Loucy (cell line): ENCODE data around the gene B4GALNT1.
"Not testable (repeated sequence)": the region's sequence is repeated elsewhere in the genome, so short reads cannot be mapped to it uniquely, and the experiment has no call there.

ENCODE experiments used
- H2AFZ ChIP-seq: fragments of 200-600 bp; sonication (generic); 2 replicates; pipeline ENCODE4 v1.6.0; 2016; ENCODE audit warnings: antibody characterized with exemption, mild to moderate bottlenecking, low read length, moderate library complexity
- H3F3A ChIP-seq: fragments of 200-600 bp; 2 replicates; pipeline ENCODE4 v1.6.0; 2016; ENCODE audit warnings: antibody characterized with exemption, low read depth, mild to moderate bottlenecking
- H3K27me3 ChIP-seq: fragments of 200-600 bp; sonication (generic); 2 replicates; pipeline ENCODE4 v1.6.1; 2014; ENCODE audit warnings: low read length, mild to moderate bottlenecking; ENCODE audit not compliant: insufficient read depth, poor library complexity, severe bottlenecking
- H3K36me3 ChIP-seq: fragments of 200-600 bp; sonication (generic); 2 replicates; pipeline ENCODE4 v1.6.1; 2016; ENCODE audit warnings: low read length; ENCODE audit not compliant: insufficient read depth
- H3K4me1 ChIP-seq: fragments of 200-600 bp; sonication (generic); 2 replicates; pipeline ENCODE4 v1.5.1; 2014; ENCODE audit warnings: low read length, mild to moderate bottlenecking; ENCODE audit not compliant: insufficient read depth, poor library complexity, severe bottlenecking
- H3K4me2 ChIP-seq: fragments of 200-600 bp; sonication (generic); 2 replicates; pipeline ENCODE4 v1.6.0; 2014; ENCODE audit warnings: antibody characterized with exemption, low read length, low read depth, mild to moderate bottlenecking; ENCODE audit not compliant: poor library complexity, severe bottlenecking
- H3K4me3 ChIP-seq: fragments of 200-600 bp; sonication (generic); 2 replicates; pipeline ENCODE4 v1.5.1; 2014; ENCODE audit warnings: low read length, mild to moderate bottlenecking, mixed read lengths; ENCODE audit not compliant: poor library complexity, severe bottlenecking
- H3K79me2 ChIP-seq: fragments of 200-600 bp; sonication (generic); 2 replicates; pipeline ENCODE4 v1.6.1; 2014; ENCODE audit warnings: low read length; ENCODE audit not compliant: insufficient read depth
- H3K9ac ChIP-seq: fragments of 200-600 bp; sonication (generic); 2 replicates; pipeline ENCODE4 v1.6.0; 2014; ENCODE audit warnings: mild to moderate bottlenecking, low read depth, low read length, moderate library complexity; ENCODE audit not compliant: poor library complexity, severe bottlenecking
- H3K9me2 ChIP-seq: fragments of 200-600 bp; sonication (generic); replicated peaks from 2 replicates; pipeline ENCODE4 v1.6.1; 2016; ENCODE audit warnings: low read depth, low read length, mixed read lengths
- H3K9me3 ChIP-seq: fragments of 200-600 bp; sonication (generic); 2 replicates; pipeline ENCODE4 v1.6.1; 2014; ENCODE audit warnings: mild to moderate bottlenecking, antibody characterized with exemption, low read length, low read depth; ENCODE audit not compliant: insufficient read depth
- H4K20me1 ChIP-seq: fragments of 200-600 bp; sonication (generic); 2 replicates; pipeline ENCODE4 v1.6.0; 2014; ENCODE audit warnings: antibody characterized with exemption, low read length, mild to moderate bottlenecking; ENCODE audit not compliant: insufficient read depth, poor library complexity, severe bottlenecking
- EZH2phosphoT487 ChIP-seq: fragments of 200-600 bp; IDR thresholded peaks from 2 replicates; pipeline ENCODE4 v1.6.1; 2018; ENCODE audit warnings: antibody characterized with exemption, mild to moderate bottlenecking, moderate library complexity, borderline replicate concordance
- TF ChIP-seq, protein P1 (sequence below): fragments of 200-600 bp; sonication (generic); conservative IDR thresholded peaks from 2 replicates; pipeline ENCODE4 v1.5.1; 2014; ENCODE audit warnings: mild to moderate bottlenecking, antibody characterized with exemption, low read length

B4GALNT1 gene

GRCh38 chr12:57590864-57591781 lies 41.9 kb downstream of the B4GALNT1 start, which contains the start of gene PIP4K2C:
TSS of gene PIP4K2C (plus strand) at chr12:57591192. CDS start at chr12:57591290, 98 bp downstream.
- no peaks in the 10 kb centered on the region for H3F3A ChIP-seq
- H3K9me3 ChIP-seq = no peaks in the 10 kb centered on the region
- no peak for TF ChIP-seq EZH2phosphoT487
- TF ChIP-seq, protein P1, sequence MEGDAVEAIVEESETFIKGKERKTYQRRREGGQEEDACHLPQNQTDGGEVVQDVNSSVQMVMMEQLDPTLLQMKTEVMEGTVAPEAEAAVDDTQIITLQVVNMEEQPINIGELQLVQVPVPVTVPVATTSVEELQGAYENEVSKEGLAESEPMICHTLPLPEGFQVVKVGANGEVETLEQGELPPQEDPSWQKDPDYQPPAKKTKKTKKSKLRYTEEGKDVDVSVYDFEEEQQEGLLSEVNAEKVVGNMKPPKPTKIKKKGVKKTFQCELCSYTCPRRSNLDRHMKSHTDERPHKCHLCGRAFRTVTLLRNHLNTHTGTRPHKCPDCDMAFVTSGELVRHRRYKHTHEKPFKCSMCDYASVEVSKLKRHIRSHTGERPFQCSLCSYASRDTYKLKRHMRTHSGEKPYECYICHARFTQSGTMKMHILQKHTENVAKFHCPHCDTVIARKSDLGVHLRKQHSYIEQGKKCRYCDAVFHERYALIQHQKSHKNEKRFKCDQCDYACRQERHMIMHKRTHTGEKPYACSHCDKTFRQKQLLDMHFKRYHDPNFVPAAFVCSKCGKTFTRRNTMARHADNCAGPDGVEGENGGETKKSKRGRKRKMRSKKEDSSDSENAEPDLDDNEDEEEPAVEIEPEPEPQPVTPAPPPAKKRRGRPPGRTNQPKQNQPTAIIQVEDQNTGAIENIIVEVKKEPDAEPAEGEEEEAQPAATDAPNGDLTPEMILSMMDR = no peak
- H3K27me3 ChIP-seq = no peaks in the 10 kb centered on the region
- H3K4me1 ChIP-seq = peaks cover 22% of the 10 kb centered on the region
- peak within 1 kb of the TSS; percentile 95 for H2AFZ ChIP-seq
- H4K20me1 ChIP-seq = no peaks in the 10 kb centered on the region
- peak within 1 kb of the TSS; percentile 87 for H3K4me3 ChIP-seq
- H3K36me3 ChIP-seq = peaks cover 5% of the 10 kb centered on the region; the same call in 1 of the 2 replicates
- H3K9me2 ChIP-seq = no peaks in the 10 kb centered on the region
- H3K9ac ChIP-seq = peak within 1 kb of the TSS; percentile 74
- H3K79me2 ChIP-seq = peaks cover 33% of the 10 kb centered on the region; the same call in 1 of the 2 replicates
- H3K4me2 ChIP-seq = peak within 1 kb of the TSS; percentile 98

DNA sequence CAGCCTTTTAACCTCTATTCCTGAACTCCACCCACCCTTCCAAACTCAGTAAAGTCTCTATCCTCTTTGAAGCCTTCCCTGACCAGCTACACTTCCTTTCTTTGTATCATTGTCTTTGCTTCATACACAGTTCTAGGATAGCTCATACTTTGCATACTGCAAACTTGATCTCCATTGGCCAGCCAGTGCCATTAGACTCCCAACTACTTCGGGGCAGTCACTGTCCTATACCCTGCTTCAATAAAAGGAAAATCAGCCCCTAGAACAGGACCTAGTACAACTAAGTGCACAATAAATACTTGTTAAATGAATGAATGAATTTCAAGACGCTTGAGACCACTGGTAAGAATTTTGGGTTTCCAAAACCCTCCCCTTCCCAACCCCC lies 42.5 kb downstream of the B4GALNT1 start:
- no peak for TF ChIP-seq EZH2phosphoT487
- TF ChIP-seq, protein P1 = no peak
- Histone ChIP-seq H3K79me2 (peaks cover 33% of the 10 kb centered on the region; the same call in 1 of the 2 replicates), H3K9me2 (no peaks in the 10 kb centered on the region), H3K4me1 (peaks cover 22% of the 10 kb centered on the region), H3F3A (no peaks in the 10 kb centered on the region), H3K27me3 (no peaks in the 10 kb centered on the region), H3K9ac (peak overlapping the region; percentile 74), H3K36me3 (peaks cover under 1% of the 10 kb centered on the region; the same call in 1 of the 2 replicates), H2AFZ (peak overlapping the region; percentile 95), H3K4me2 (peak overlapping the region; percentile 98), H3K4me3 (peak overlapping the region; percentile 87), H4K20me1 (no peaks in the 10 kb centered on the region), H3K9me3 (no peaks in the 10 kb centered on the region)

DNA sequence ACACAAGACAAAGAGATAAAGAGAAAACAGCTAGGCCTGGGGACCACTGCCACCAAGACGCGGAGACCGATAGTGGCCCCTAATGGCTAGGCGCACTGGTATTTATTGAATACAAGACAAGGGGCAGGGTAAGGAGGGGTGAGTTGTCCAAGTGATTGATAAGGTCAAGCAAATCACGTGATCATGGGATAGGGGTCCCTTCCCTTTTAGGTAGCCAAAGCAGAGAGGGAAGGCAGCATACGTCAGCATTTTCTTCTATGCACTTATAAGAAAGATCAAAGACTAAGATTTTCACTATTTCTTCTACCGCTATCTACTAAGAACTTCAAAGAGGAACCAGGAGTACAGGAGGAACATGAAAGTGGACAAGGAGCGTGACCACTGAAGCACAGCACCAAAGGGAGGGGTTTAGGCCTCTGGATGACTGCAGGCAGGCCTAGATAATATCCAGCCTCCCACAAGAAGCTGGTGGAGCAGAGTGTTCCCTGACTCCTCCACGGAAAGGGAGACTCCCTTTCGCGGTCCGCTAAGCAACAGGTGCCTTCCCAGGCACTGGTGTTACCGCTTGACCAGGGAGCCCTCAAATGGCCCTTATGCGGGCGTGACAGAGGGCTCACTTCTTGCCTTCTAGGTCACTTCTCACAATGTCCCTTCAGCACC lies 43.9 kb downstream of the B4GALNT1 start:
- Histone ChIP-seq H3K4me1 (peaks cover 22% of the 10 kb centered on the region), H3K79me2 (peaks cover 30% of the 10 kb centered on the region; the same call in 1 of the 2 replicates)
- H3K4me2 ChIP-seq, H3K9me3 ChIP-seq, H3F3A ChIP-seq, H3K4me3 ChIP-seq, H4K20me1 ChIP-seq, H3K27me3 ChIP-seq, H3K36me3 ChIP-seq, H2AFZ ChIP-seq, H3K9me2 ChIP-seq, H3K9ac ChIP-seq: not testable (repeated sequence)
